Measurements from ENCODE around the gene LHFPL2.

The LHFPL2 gene

GRCh38 chr5:78546276-78546996 is 102.1 kb downstream of the LHFPL2 start:
- DNase-seq (ENCODE audit: low read depth in 3 of 3), result no peak

GRCh38 chr5:78545406-78545805 is 103.2 kb downstream of the LHFPL2 start:
- no peak for DNase-seq (ENCODE audit: low read depth in 3 of 3)

GRCh38 chr5:78544561-78545201 is 103.9 kb downstream of the LHFPL2 start:
- DNase-seq (ENCODE audit: low read depth in 3 of 3), result no peak

- no peak for DNase-seq (ENCODE audit: low read depth in 3 of 3)
Observed at GRCh38 chr5:78543916-78544315, 104.7 kb downstream of the LHFPL2 start.

GRCh38 chr5:78543292-78543691 is 105.3 kb downstream of the LHFPL2 start:
- no peak for DNase-seq (ENCODE audit: low read depth in 3 of 3)

GRCh38 chr5:78542321-78542840 is 106.2 kb downstream of the LHFPL2 start:
- no peak for DNase-seq (ENCODE audit: low read depth in 3 of 3)

GRCh38 chr5:78541086-78541654 is 107.4 kb downstream of the LHFPL2 start:
- DNase-seq (ENCODE audit: low read depth in 3 of 3), result no peak

- no peak for DNase-seq (ENCODE audit: low read depth in 3 of 3)
Observed at GRCh38 chr5:78540335-78541085, 108.1 kb downstream of the LHFPL2 start.

- DNase-seq (ENCODE audit: low read depth in 3 of 3), result no peak
Observed at GRCh38 chr5:78538240-78538850, 110.2 kb downstream of the LHFPL2 start.

- DNase-seq (ENCODE audit: low read depth in 3 of 3), result no peak
Observed at GRCh38 chr5:78537821-78538220, 110.8 kb downstream of the LHFPL2 start.

GRCh38 chr5:78537411-78537810 is 111.2 kb downstream of the LHFPL2 start:
- DNase-seq (ENCODE audit: low read depth in 3 of 3), result no peak

GRCh38 chr5:78536661-78537196 is 111.8 kb downstream of the LHFPL2 start:
- no peak for DNase-seq (ENCODE audit: low read depth in 3 of 3)

GRCh38 chr5:78534905-78535200 is 113.7 kb downstream of the LHFPL2 start:
- DNase-seq (ENCODE audit: low read depth in 3 of 3), result no peak

- DNase-seq (ENCODE audit: low read depth in 3 of 3), result no peak
Observed at GRCh38 chr5:78534148-78534904, 114.2 kb downstream of the LHFPL2 start.

- no peak for DNase-seq (ENCODE audit: low read depth in 3 of 3)
Observed at GRCh38 chr5:78533356-78533755, 115.2 kb downstream of the LHFPL2 start.

- DNase-seq (ENCODE audit: low read depth in 3 of 3), result no peak
Observed at GRCh38 chr5:78530342-78531096, 118.1 kb downstream of the LHFPL2 start.

GRCh38 chr5:78527925-78528324 is 120.6 kb downstream of the LHFPL2 start:
- DNase-seq (ENCODE audit: low read depth in 3 of 3), result no peak

GRCh38 chr5:78527054-78527859 is 121.3 kb downstream of the LHFPL2 start:
- DNase-seq (ENCODE audit: low read depth in 3 of 3), result no peak

GRCh38 chr5:78526049-78526525 is 122.5 kb downstream of the LHFPL2 start:
- no peak for DNase-seq (ENCODE audit: low read depth in 3 of 3)

All from stimulated activated CD4-positive, alpha-beta T cell treated with anti-CD3 and anti-CD28 coated beads, TNF-alpha, amount 100 ng/mL, for 48 hours (primary cell).